ENCODE results near the gene AGO1.

AGO1 gene

GRCh38 chr1:35930593-35931445 is 47.8 kb downstream of the AGO1 start, which contains the start of gene AGO3:
TSS of gene AGO3 (plus strand) at chr1:35931105. CDS start at chr1:35931427, 322 bp downstream.
- Histone ChIP-seq H3K4me3 (ENCODE audit: low read depth in 1 of 2, low read length in 1 of 2) (peak within 1 kb of the TSS; percentile 84 to 88), H3K27me3 (no peaks in the 10 kb centered on the region), H3K4me1 (ENCODE audit: control insufficient read depth in 1 of 2, insufficient read depth in 1 of 2, low read depth in 1 of 2, low read length in 1 of 2) (peaks cover 21 to 25% of the 10 kb centered on the region in 2 experiments), H3K9me3 (no peaks in the 10 kb centered on the region), H3K36me3 (no peaks in the 10 kb centered on the region), H3K27ac (peak within 1 kb of the TSS; percentile 95)
- TF ChIP-seq, protein P1, sequence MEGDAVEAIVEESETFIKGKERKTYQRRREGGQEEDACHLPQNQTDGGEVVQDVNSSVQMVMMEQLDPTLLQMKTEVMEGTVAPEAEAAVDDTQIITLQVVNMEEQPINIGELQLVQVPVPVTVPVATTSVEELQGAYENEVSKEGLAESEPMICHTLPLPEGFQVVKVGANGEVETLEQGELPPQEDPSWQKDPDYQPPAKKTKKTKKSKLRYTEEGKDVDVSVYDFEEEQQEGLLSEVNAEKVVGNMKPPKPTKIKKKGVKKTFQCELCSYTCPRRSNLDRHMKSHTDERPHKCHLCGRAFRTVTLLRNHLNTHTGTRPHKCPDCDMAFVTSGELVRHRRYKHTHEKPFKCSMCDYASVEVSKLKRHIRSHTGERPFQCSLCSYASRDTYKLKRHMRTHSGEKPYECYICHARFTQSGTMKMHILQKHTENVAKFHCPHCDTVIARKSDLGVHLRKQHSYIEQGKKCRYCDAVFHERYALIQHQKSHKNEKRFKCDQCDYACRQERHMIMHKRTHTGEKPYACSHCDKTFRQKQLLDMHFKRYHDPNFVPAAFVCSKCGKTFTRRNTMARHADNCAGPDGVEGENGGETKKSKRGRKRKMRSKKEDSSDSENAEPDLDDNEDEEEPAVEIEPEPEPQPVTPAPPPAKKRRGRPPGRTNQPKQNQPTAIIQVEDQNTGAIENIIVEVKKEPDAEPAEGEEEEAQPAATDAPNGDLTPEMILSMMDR (IDR thresholded peaks at IDR 0.05) = no peak

GRCh38 chr1:35931446-35932157 is 48.6 kb downstream of the AGO1 start:
- Histone ChIP-seq H3K9me3 (no peaks in the 10 kb centered on the region), H3K36me3 (no peaks in the 10 kb centered on the region), H3K27ac (peak overlapping the region; percentile 95), H3K4me3 (ENCODE audit: low read depth in 1 of 2, low read length in 1 of 2) (peak overlapping the region; percentile 84 to 88), H3K27me3 (no peaks in the 10 kb centered on the region), H3K4me1 (ENCODE audit: control insufficient read depth in 1 of 2, insufficient read depth in 1 of 2, low read depth in 1 of 2, low read length in 1 of 2) (peaks cover 25 to 28% of the 10 kb centered on the region in 2 experiments)
- TF ChIP-seq, protein P1 (IDR thresholded peaks at IDR 0.05) = no peak

DNA sequence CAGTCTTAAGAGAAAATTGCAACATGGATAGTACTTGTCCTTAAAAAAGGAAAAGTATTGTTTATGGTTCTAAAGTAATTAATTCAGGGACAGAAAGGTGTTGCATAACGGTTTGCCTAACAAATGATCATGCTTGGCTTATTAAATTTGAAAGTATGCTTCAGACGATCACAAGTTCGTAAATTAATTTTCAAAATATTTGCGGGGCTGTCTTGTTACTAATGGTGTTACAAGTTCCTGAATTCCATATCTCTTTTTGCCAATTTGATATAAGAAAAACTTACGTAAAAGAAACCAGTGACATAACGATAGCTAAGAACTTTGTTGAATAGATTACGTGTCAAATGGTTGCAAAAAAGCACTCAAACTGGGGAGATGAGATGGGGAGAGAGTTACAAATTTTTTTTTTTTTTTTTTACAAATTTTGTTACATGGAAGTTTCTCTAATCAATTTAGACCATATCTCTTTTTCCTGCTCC is 49.2 kb downstream of the AGO1 start:
- Histone ChIP-seq H3K36me3 (no peaks in the 10 kb centered on the region), H3K4me1 (ENCODE audit: control insufficient read depth in 1 of 2, insufficient read depth in 1 of 2, low read depth in 1 of 2, low read length in 1 of 2) (peaks cover 31 to 34% of the 10 kb centered on the region in 2 experiments), H3K27me3 (no peaks in the 10 kb centered on the region), H3K9me3 (no peaks in the 10 kb centered on the region), H3K4me3 (ENCODE audit: low read depth in 1 of 2, low read length in 1 of 2) (peak overlapping the region; percentile 84 to 88), H3K27ac (peak overlapping the region; percentile 95)
- TF ChIP-seq, protein P1 (IDR thresholded peaks at IDR 0.05) = no peak

- Histone ChIP-seq H3K4me3 (ENCODE audit: low read depth in 1 of 2, low read length in 1 of 2) (no peak overlapping the region), H3K27me3 (no peaks in the 10 kb centered on the region), H3K27ac (no peak overlapping the region), H3K9me3 (no peaks in the 10 kb centered on the region), H3K4me1 (ENCODE audit: control insufficient read depth in 1 of 2, insufficient read depth in 1 of 2, low read depth in 1 of 2, low read length in 1 of 2) (peaks cover 36 to 40% of the 10 kb centered on the region in 2 experiments), H3K36me3 (no peaks in the 10 kb centered on the region)
- TF ChIP-seq, protein P1 (IDR thresholded peaks at IDR 0.05) = no peak
Observed at GRCh38 chr1:35932941-35933340, 49.9 kb downstream of the AGO1 start.

DNA sequence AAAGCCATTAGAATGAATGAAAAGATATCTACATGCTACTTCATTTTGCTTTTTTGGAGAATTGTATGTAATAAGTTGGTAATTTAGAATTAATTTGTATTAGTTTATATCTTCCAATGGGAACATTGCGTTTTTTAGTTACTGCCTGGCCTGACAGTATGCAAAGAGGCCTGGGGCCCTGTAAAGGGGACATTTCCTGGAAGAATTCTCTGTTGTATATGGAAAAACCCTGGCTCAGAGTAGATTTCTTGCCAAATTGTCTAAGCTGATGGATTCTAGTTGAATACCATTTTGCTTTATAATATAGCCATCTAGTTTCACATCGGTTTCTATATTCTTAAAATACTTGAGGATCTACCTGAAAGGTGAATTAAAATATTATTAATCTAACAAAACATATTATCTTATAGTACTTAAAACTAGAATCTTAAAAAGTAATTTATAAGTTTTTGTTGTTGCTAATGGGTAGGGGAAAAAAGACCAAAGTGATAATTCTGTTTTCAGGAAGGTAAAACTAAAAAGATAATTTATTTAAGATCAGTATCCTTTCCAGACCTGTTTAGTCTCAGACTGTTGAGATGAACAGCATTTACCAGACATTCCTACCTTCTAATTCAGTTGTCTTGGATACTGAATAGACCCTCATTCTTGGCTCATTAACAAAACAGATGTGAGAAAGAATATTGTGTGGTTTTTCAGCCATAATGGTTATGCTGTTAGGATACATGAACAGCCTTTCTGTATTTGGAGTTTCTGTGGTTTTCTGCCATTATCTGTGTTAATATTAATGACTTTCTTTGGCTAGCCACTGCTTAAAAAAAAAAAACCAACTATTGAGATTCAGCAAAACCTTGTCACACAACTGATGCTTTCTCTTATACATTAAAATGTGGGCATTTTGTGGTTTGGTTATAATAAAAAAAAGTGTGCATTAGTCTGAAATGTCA is 52.7 kb downstream of the AGO1 start:
- Histone ChIP-seq H3K27ac (no peak overlapping the region), H3K27me3 (no peaks in the 10 kb centered on the region)

More for the DNA sequence above, 52.7 kb downstream of the AGO1 start:
- Histone ChIP-seq H3K4me3 (ENCODE audit: low read depth in 1 of 2, low read length in 1 of 2) (no peak overlapping the region), H3K4me1 (ENCODE audit: control insufficient read depth in 1 of 2, insufficient read depth in 1 of 2, low read depth in 1 of 2, low read length in 1 of 2) (peaks cover 31 to 33% of the 10 kb centered on the region in 2 experiments), H3K9me3 (no peaks in the 10 kb centered on the region), H3K36me3 (no peaks in the 10 kb centered on the region)
- TF ChIP-seq, protein P1 (IDR thresholded peaks at IDR 0.05) = no peak

Measured in neutrophil (primary cell).